Stimulated activated naive CD8-positive, alpha-beta T cell treated with anti-CD3 and anti-CD28 coated beads, Interleukin-15, amount 100 ng/mL, for 72 hours (primary cell): ENCODE results near the gene PRDM11.

Experiments used
- ATAC-seq: fragments of 150-1000 bp; cut with Tn5 transposase; 2 replicates; pipeline ENCODE4 v1.10.0; 2021; ENCODE audit warnings: mild to moderate bottlenecking, moderate library complexity
- DNase-seq, 2 donors: peaks; one replicate each; pipeline ENCODE4 v3.0.0; 2021 to 2022
- H3K27ac Mint-ChIP-seq, 2 donors: one replicate each; pipeline ENCODE4 v1.8.0; 2022; ENCODE audit warnings: mild to moderate bottlenecking in 2 of 2, mixed read lengths in 2 of 2, moderate library complexity in 2 of 2
- H3K27me3 Mint-ChIP-seq: one replicate; pipeline ENCODE4 v1.8.0; 2022; ENCODE audit warnings: mixed read lengths
- H3K4me1 Mint-ChIP-seq: one replicate; pipeline ENCODE4 v1.8.0; 2022; ENCODE audit warnings: mild to moderate bottlenecking, mixed read lengths
- H3K4me3 Mint-ChIP-seq, 2 donors: one replicate each; pipeline ENCODE4 v1.8.0; 2022; ENCODE audit warnings: mild to moderate bottlenecking in 2 of 2, mixed read lengths in 2 of 2, moderate library complexity in 1 of 2
- H3K9me3 Mint-ChIP-seq, 2 donors: one replicate each; pipeline ENCODE4 v1.8.0; 2022; ENCODE audit warnings: mixed read lengths in 2 of 2

Gene PRDM11

DNA sequence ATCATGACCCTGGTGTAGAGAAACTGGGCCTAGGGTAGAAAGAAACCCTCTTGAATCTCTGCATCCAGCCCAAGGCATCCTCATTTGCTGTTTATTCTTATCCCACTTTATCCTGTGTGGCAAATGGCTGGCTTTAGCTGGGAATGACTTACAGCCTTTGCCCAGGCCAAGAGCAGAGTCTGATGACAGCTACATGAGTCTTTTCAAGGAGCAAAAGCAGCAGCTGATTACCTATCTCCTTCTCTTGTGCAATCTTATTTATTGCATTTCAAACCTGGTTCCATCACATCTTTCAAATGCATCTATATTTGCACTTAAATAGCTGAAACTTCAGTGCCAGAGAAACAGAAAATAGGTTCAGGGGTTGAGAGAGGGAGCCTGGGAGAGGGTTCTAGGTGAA, 113.6 kb downstream of the PRDM11 start:
- DNase-seq (no peak), ATAC-seq (no peak)
- Mint-ChIP-seq H3K4me1 (no peaks in the 10 kb centered on the region), H3K27ac (no peak overlapping the region), H3K9me3 (no peaks in the 10 kb centered on the region), H3K4me3 (no peak overlapping the region), H3K27me3 (peaks cover 76% of the 10 kb centered on the region)

- Mint-ChIP-seq H3K27ac (no peak overlapping the region), H3K4me3 (no peak overlapping the region), H3K9me3 (no peaks in the 10 kb centered on the region), H3K4me1 (no peaks in the 10 kb centered on the region), H3K27me3 (peaks cover 77% of the 10 kb centered on the region)
- ATAC-seq (no peak), DNase-seq (no peak)
Observed at GRCh38 chr11:45262900-45263299, 116.5 kb downstream of the PRDM11 start.

- no peak overlapping the region for H3K4me3 Mint-ChIP-seq
- ATAC-seq (no peak), DNase-seq (no peak)
- no peaks in the 10 kb centered on the region for H3K4me1 Mint-ChIP-seq
- H3K27ac Mint-ChIP-seq, result no peak overlapping the region
- peaks cover 75% of the 10 kb centered on the region for H3K27me3 Mint-ChIP-seq
- H3K9me3 Mint-ChIP-seq, result no peaks in the 10 kb centered on the region
Observed at GRCh38 chr11:45263773-45264172, 117.3 kb downstream of the PRDM11 start.

- DNase-seq (no peak), ATAC-seq (no peak)
- H3K27me3 Mint-ChIP-seq, result peaks cover 69% of the 10 kb centered on the region
- no peak overlapping the region for H3K4me3 Mint-ChIP-seq
- H3K9me3 Mint-ChIP-seq, result no peaks in the 10 kb centered on the region
- H3K4me1 Mint-ChIP-seq, result no peaks in the 10 kb centered on the region
- no peak overlapping the region for H3K27ac Mint-ChIP-seq
Observed at GRCh38 chr11:45264839-45265515, 118.5 kb downstream of the PRDM11 start.

DNA sequence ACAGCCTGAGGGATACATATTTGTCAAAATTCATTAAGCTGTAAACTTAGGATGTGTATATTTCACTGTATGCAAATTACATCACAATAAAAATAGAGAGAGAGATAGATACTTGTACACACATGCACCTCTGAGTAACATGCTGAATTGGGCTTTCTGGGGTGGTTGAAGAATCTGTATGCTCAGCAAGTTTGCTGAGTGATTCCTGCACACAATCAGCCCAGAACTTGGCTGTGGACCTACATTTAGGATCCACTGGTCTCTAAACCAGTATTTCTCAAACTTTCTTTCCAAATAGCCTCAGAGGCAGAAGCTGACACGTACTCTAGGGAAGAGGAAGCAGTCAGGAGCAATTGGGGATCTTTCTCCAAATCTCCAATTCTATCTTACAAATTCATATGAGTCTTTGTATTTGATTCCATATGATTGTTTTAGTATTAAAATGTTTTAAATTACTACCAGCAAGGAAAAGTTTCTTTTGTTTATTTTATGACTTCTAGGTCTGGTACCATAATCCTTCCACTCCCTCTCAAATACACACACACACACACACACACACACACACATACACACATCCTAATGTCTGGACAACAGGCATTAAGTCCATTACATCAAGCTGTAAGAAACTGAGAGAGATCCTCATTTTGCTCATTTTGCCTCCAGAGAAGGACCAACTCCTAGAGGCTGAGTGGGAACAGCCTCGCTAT, 119.7 kb downstream of the PRDM11 start:
- Mint-ChIP-seq H3K4me3 (no peak overlapping the region), H3K27me3 (peaks cover 63% of the 10 kb centered on the region), H3K9me3 (peaks cover 0 to under 1% of the 10 kb centered on the region in 2 donors), H3K4me1 (no peaks in the 10 kb centered on the region), H3K27ac (no peak overlapping the region)
- DNase-seq (no peak), ATAC-seq (no peak)

- Mint-ChIP-seq H3K4me3 (no peak overlapping the region), H3K27me3 (peaks cover 65% of the 10 kb centered on the region), H3K9me3 (peaks cover 0 to 4% of the 10 kb centered on the region in 2 donors), H3K4me1 (no peaks in the 10 kb centered on the region), H3K27ac (no peak overlapping the region)
- ATAC-seq, result no peak
- DNase-seq, result no peak
Observed at GRCh38 chr11:45266676-45267020, 120.2 kb downstream of the PRDM11 start.

GRCh38 chr11:45267052-45267451, 120.6 kb downstream of the PRDM11 start:
- peaks cover 65% of the 10 kb centered on the region for H3K27me3 Mint-ChIP-seq
- H3K4me1 Mint-ChIP-seq, result no peaks in the 10 kb centered on the region
- peak in 1 of 2 donors; percentile 9 for DNase-seq
- no peak overlapping the region for H3K27ac Mint-ChIP-seq
- no peak for ATAC-seq
- H3K9me3 Mint-ChIP-seq, result peaks cover 0 to 4% of the 10 kb centered on the region in 2 donors
- H3K4me3 Mint-ChIP-seq, result no peak overlapping the region

GRCh38 chr11:45267652-45268299, 121.3 kb downstream of the PRDM11 start:
- H3K9me3 Mint-ChIP-seq, result peaks cover 0 to 4% of the 10 kb centered on the region in 2 donors
- H3K4me3 Mint-ChIP-seq, result no peak overlapping the region

GRCh38 chr11:45269678-45270077, 123.2 kb downstream of the PRDM11 start:
- peaks cover 71% of the 10 kb centered on the region for H3K27me3 Mint-ChIP-seq
- no peak overlapping the region for H3K4me3 Mint-ChIP-seq
- peaks cover 0 to 4% of the 10 kb centered on the region in 2 donors for H3K9me3 Mint-ChIP-seq
- DNase-seq (no peak), ATAC-seq (no peak)
- H3K27ac Mint-ChIP-seq, result no peak overlapping the region
- no peaks in the 10 kb centered on the region for H3K4me1 Mint-ChIP-seq

More at GRCh38 chr11:45267652-45268299, 121.3 kb downstream of the PRDM11 start:
- no peaks in the 10 kb centered on the region for H3K4me1 Mint-ChIP-seq
- ATAC-seq (no peak), DNase-seq (no peak)
- no peak overlapping the region for H3K27ac Mint-ChIP-seq
- peaks cover 67% of the 10 kb centered on the region for H3K27me3 Mint-ChIP-seq

GRCh38 chr11:45270946-45271716, 124.7 kb downstream of the PRDM11 start:
- H3K4me3 Mint-ChIP-seq, result no peak overlapping the region
- H3K4me1 Mint-ChIP-seq, result no peaks in the 10 kb centered on the region
- DNase-seq, result no peak
- no peak overlapping the region for H3K27ac Mint-ChIP-seq
- H3K27me3 Mint-ChIP-seq, result peaks cover 71% of the 10 kb centered on the region
- no peak for ATAC-seq
- H3K9me3 Mint-ChIP-seq, result peaks cover 0 to 4% of the 10 kb centered on the region in 2 donors

GRCh38 chr11:45272701-45273100, 126.3 kb downstream of the PRDM11 start:
- no peak overlapping the region for H3K4me3 Mint-ChIP-seq
- peaks cover 0 to 4% of the 10 kb centered on the region in 2 donors for H3K9me3 Mint-ChIP-seq
- no peaks in the 10 kb centered on the region for H3K4me1 Mint-ChIP-seq
- DNase-seq (no peak), ATAC-seq (no peak)
- H3K27ac Mint-ChIP-seq, result no peak overlapping the region
- H3K27me3 Mint-ChIP-seq, result peaks cover 71% of the 10 kb centered on the region

- H3K4me3 Mint-ChIP-seq, result no peak overlapping the region
- H3K27me3 Mint-ChIP-seq, result peaks cover 66% of the 10 kb centered on the region
- H3K27ac Mint-ChIP-seq, result no peak overlapping the region
- peaks cover 0 to 4% of the 10 kb centered on the region in 2 donors for H3K9me3 Mint-ChIP-seq
- no peak for DNase-seq
- no peaks in the 10 kb centered on the region for H3K4me1 Mint-ChIP-seq
- ATAC-seq, result no peak
Observed at GRCh38 chr11:45273509-45273908, 127.1 kb downstream of the PRDM11 start.

DNA sequence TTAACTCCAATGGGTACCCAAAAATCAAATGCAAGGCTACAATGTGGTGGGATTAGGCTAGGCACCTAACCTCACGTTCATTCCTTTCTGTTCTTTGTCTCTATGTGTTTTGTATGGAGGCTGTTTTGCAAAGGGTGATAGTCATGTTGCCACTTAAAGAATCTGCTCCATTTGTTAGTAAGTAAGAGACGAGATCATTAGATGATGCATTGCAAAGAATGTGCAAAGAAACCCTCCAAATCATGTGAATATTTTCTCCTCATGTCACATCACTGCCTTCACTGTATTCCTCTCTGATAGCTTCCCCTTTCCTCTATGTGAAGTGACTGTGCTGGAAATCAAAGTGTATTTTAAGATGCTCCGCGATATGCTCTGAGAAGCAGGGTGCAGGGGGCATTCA, 127.8 kb downstream of the PRDM11 start:
- Mint-ChIP-seq H3K27ac (no peak overlapping the region), H3K4me1 (no peaks in the 10 kb centered on the region), H3K9me3 (peaks cover 0 to 4% of the 10 kb centered on the region in 2 donors), H3K27me3 (peaks cover 59% of the 10 kb centered on the region), H3K4me3 (no peak overlapping the region)
- DNase-seq (no peak), ATAC-seq (no peak)

DNA sequence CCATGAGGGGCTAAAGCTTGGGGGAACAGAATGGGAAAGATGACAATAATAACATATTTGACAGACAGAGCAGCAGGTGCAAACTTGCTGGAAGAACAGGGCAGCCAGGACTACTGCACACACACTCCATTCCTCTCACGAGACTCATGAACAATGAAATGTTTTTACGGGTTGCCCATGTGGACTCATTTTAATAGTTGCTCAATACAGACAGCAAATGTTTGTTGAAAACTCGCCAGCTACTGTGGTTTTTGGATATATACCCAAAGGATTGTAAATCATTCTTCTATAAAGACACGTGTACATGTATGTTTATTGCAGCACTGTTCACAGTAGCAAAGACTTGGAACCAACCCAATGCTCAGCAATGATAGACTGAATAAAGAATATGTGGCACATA, 129.4 kb downstream of the PRDM11 start:
- ATAC-seq, result no peak
- DNase-seq, result no peak
- no peak overlapping the region for H3K4me3 Mint-ChIP-seq

DNA sequence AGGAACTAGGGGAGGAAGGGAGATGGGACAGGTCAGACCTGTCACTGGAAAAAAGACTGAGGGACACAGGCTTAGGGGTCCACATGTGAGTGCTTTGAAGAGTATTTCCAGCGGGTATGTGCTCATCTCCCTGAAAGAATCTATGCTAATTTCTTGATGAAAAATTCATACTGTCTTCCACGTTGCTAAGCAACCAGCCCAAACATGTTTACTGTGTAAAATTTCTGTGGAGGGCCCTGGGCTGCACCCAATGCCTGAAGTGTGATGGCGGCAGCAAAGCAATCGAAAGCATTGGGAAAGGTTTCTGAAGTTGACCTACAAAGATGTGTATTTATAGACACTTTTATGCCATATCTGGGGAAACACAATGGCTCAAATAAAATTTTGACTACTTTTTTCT, 132.3 kb downstream of the PRDM11 start:
- no peak overlapping the region for H3K4me3 Mint-ChIP-seq
- DNase-seq (no peak), ATAC-seq (no peak)
- peaks cover 53% of the 10 kb centered on the region for H3K27me3 Mint-ChIP-seq
- no peaks in the 10 kb centered on the region for H3K4me1 Mint-ChIP-seq
- H3K9me3 Mint-ChIP-seq, result peaks cover 6 to 7% of the 10 kb centered on the region in 2 donors
- no peak overlapping the region for H3K27ac Mint-ChIP-seq

More for the DNA sequence above, 129.4 kb downstream of the PRDM11 start:
- peaks cover 62% of the 10 kb centered on the region for H3K27me3 Mint-ChIP-seq
- H3K27ac Mint-ChIP-seq, result no peak overlapping the region
- peaks cover 7 to 10% of the 10 kb centered on the region in 2 donors for H3K9me3 Mint-ChIP-seq
- no peaks in the 10 kb centered on the region for H3K4me1 Mint-ChIP-seq
